OCI-LY7 (cell line): ENCODE data around the gene RNF144B.
"Not testable (repeated sequence)": the region's sequence is repeated elsewhere in the genome, so short reads cannot be mapped to it uniquely, and the experiment has no call there.

Experiments
- EZH2phosphoT487 ChIP-seq: fragments of 200-600 bp; sonication (generic); IDR thresholded peaks from 2 replicates; pipeline ENCODE4 v1.6.1; 2018; ENCODE audit warnings: low read depth, borderline replicate concordance, mild to moderate bottlenecking, mixed run types, antibody characterized with exemption, low read length, moderate library complexity, mixed read lengths
- TF ChIP-seq, protein P1 (sequence below): fragments of 200-600 bp; sonication (generic); conservative IDR thresholded peaks from 2 replicates; pipeline ENCODE4 v1.5.1; 2014; ENCODE audit warnings: mild to moderate bottlenecking, antibody characterized with exemption, low read length, moderate library complexity, mixed read lengths

DNA sequence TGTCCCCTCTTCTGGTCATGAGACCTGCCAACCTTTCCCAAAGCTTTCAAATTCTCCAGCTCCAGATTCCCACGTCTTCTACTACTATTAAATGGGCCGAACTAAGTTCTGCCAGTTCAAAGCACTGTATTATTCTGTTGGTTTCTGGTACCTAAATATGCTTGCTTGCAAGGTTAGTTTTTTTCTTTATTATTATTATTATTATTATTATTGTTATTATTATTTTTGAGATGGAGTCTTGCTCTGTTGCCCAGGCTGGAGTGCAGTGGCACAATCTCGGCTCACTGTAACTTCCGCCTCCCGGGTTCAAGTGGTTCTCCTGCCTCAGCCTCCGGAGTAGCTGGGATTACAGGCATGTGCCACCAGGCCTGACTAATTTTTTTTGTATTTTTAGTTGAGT is 17.8 kb downstream of the RNF144B start:
- TF ChIP-seq, protein P1, sequence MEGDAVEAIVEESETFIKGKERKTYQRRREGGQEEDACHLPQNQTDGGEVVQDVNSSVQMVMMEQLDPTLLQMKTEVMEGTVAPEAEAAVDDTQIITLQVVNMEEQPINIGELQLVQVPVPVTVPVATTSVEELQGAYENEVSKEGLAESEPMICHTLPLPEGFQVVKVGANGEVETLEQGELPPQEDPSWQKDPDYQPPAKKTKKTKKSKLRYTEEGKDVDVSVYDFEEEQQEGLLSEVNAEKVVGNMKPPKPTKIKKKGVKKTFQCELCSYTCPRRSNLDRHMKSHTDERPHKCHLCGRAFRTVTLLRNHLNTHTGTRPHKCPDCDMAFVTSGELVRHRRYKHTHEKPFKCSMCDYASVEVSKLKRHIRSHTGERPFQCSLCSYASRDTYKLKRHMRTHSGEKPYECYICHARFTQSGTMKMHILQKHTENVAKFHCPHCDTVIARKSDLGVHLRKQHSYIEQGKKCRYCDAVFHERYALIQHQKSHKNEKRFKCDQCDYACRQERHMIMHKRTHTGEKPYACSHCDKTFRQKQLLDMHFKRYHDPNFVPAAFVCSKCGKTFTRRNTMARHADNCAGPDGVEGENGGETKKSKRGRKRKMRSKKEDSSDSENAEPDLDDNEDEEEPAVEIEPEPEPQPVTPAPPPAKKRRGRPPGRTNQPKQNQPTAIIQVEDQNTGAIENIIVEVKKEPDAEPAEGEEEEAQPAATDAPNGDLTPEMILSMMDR: not testable (repeated sequence)
- not testable (repeated sequence) for TF ChIP-seq EZH2phosphoT487
